AG10803 (cell line): ENCODE measurements around the gene SDS.

ENCODE experiments used
- DNase-seq: peaks from one replicate; pipeline ENCODE4 v3.0.0; 2010; ENCODE audit warnings: low read depth
- H3K4me3 ChIP-seq: 2 replicates; pipeline ENCODE4 v1.5.1; 2011; ENCODE audit warnings: mild to moderate bottlenecking, low read length, control low read depth
- TF ChIP-seq, protein P1 (sequence below): conservative IDR thresholded peaks from 2 replicates; pipeline ENCODE4 v1.5.1; 2011; ENCODE audit warnings: mild to moderate bottlenecking, low read length, control low read depth, inconsistent platforms

Gene SDS

DNA sequence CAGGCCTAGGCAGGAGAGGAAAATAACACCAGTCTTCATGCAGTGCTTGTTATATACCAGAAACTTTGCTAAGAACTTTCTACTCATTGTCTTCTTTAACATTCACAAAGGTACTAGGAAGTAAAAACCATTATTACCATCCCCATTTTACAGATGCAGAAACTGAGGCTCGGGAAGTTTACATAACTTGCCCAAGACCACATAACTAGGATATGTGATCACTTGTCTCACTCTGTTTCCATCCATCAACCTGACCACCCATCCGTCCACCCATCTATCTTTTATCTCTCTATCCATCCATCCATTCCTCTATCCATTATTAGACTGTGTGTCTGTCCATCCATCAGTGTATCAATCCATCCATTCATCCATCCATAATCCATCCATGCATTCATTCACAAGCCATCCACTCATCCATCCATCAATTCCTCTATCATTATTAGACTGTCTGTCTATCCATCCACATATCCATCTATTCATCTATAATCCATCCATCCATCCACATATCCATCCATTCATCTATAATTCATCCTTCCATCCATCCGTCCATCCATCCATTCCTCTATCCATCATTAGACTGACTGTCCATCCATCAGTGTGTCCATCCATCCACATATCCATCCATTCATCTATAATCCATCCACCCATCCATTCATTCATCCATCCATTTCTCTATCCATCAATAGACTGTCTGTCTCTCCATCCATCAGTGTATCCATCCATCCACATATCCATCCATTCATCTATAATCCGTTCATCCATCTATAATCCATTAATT, 35.0 kb upstream of the SDS start:
- TF ChIP-seq, protein P1, sequence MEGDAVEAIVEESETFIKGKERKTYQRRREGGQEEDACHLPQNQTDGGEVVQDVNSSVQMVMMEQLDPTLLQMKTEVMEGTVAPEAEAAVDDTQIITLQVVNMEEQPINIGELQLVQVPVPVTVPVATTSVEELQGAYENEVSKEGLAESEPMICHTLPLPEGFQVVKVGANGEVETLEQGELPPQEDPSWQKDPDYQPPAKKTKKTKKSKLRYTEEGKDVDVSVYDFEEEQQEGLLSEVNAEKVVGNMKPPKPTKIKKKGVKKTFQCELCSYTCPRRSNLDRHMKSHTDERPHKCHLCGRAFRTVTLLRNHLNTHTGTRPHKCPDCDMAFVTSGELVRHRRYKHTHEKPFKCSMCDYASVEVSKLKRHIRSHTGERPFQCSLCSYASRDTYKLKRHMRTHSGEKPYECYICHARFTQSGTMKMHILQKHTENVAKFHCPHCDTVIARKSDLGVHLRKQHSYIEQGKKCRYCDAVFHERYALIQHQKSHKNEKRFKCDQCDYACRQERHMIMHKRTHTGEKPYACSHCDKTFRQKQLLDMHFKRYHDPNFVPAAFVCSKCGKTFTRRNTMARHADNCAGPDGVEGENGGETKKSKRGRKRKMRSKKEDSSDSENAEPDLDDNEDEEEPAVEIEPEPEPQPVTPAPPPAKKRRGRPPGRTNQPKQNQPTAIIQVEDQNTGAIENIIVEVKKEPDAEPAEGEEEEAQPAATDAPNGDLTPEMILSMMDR: no peak
- DNase-seq: no peak
- no peak overlapping the region for H3K4me3 ChIP-seq

DNA sequence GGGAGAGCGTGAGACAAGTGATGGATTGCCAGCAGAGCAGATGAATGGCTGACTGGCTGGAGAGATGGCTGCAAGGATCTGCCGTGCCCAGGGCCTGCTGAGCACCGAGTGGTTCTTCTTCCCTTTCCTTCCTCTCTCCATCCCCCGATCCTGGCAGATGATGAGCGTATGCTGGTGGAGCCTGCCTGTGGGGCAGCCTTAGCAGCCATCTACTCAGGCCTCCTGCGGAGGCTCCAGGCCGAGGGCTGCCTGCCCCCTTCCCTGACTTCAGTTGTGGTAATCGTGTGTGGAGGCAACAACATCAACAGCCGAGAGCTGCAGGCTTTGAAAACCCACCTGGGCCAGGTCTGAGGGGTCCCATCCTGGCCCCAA, 34.0 kb upstream of the SDS start:
- DNase-seq: no peak
- H3K4me3 ChIP-seq: no peak overlapping the region
- TF ChIP-seq, protein P1: no peak

DNA sequence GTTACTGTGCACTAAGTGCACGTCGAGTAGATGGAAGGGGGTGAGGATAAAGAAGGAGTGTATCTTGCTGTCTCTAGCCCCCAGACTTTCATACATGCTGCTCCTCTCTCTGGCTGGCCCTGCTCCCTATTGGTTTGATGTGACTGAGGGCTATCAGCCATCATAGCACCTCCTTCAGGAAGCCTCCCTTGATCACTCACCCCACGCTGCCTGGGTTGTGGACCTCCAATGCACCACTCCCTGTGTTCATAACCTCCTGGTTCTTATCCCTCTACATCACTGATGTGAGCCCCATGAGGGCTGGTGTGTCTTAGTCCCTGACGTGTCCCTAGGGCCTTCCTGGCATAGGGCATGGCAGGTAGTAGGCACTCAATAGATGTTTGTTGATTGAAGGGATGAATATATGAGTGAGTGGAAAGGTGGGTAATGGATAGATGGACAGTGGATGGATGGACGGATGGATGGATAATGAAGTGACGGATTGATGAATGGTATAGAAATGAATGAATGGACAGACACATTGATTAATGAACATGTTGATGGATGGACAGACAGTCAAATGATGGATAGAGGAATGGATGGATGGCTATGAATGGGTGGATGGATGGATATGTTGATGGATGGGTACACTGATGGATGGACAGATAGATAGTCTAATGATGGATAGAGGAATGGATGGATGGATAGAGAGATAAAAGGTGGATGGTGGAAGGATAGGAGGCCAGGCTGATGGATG, 33.5 kb upstream of the SDS start:
- DNase-seq: no peak
- no peak overlapping the region for H3K4me3 ChIP-seq
- TF ChIP-seq, protein P1: no peak

GRCh38 chr12:113436586-113436985, 32.9 kb upstream of the SDS start:
- TF ChIP-seq, protein P1: no peak
- no peak overlapping the region for H3K4me3 ChIP-seq
- no peak for DNase-seq

GRCh38 chr12:113435367-113435766, 31.7 kb upstream of the SDS start:
- TF ChIP-seq, protein P1: no peak
- no peak overlapping the region for H3K4me3 ChIP-seq
- no peak for DNase-seq

DNA sequence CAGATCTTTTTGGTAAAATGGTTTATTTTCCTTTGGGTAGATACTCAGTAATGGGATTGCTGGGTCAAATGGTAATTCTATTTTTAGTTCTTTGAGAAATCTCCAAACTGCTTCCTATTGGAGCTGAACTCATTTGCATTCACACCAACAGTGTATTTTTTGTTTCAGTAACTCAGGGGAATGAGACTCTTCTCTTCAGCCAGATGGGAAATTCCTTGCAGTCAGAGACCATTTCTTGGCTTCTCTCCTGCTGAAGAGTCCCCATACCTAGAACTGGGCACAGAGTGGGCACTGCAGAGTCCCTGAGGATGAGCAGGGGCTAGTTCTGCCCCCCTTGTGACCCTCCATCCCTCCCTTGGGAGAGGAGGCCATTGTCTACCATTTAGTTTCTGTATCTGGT, 29.3 kb upstream of the SDS start:
- TF ChIP-seq, protein P1: no peak
- DNase-seq: no peak

DNA sequence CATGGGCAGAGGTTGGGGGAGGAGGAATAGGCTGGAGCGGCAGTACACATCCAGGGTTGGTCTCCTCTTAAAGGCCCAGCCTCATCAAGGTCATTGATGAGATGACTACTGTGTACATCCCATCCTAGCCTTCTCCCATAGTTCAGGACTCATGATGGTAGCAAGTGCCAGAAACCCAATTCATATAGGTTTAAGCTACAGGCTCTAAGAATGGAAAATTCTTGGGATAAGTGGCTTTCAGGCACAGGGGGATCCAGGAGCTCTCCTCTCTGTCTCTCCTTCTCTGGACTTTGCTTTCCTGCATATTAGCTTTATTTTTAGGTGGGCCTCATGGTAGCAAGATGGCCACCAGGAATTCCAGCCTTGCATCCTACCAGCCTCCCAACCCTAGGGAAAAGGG, 24.8 kb upstream of the SDS start:
- DNase-seq: no peak
- H3K4me3 ChIP-seq: no peak overlapping the region
- TF ChIP-seq, protein P1: no peak

More for the DNA sequence above, 29.3 kb upstream of the SDS start:
- no peak overlapping the region for H3K4me3 ChIP-seq
